Dermis microvascular lymphatic vessel endothelial cell (primary cell): Measurements from ENCODE around the gene PLCB2. TPM values are rescaled to one million over a fixed set of nuclear protein-coding genes. Genes with fewer than 3 reads are reported as not detected.
A peak's percentile ranks its signal among the peaks of the same experiment; 100 is the strongest.

Experiments used
- DNase-seq, 2 donors: peaks; one replicate each; pipeline versions ENCODE4 v3.0.0 to v3.0.0-alpha.2; 2010; ENCODE audit warnings: low read depth in 2 of 2
- total RNA-seq: library from RNA; depleted of rRNA; stranded (reverse); fragments of >200 nt; gene quantifications from 2 replicates; pipeline ENCODE4 v1.2.1, GENCODE V29; 2014

Gene PLCB2
- total RNA-seq, 1 donor from 2014 or later, result not detected

- DNase-seq, result no peak
Observed at GRCh38 chr15:40287968-40288367, 19.8 kb downstream of the PLCB2 start.

GRCh38 chr15:40287505-40287904 is 20.2 kb downstream of the PLCB2 start:
- no peak for DNase-seq

- no peak for DNase-seq
Observed at GRCh38 chr15:40286794-40287193, 20.9 kb downstream of the PLCB2 start.

GRCh38 chr15:40286061-40286532 is 21.6 kb downstream of the PLCB2 start:
- no peak for DNase-seq

GRCh38 chr15:40285554-40286011 is 22.2 kb downstream of the PLCB2 start:
- DNase-seq, result no peak

GRCh38 chr15:40285151-40285550 is 22.6 kb downstream of the PLCB2 start:
- no peak for DNase-seq

- DNase-seq, result no peak
Observed at GRCh38 chr15:40283615-40284300, 24.0 kb downstream of the PLCB2 start.

- DNase-seq, result no peak
Observed at GRCh38 chr15:40282869-40283614, 24.7 kb downstream of the PLCB2 start, which contains the start of gene ANKRD63. Gene ANKRD63 (minus strand): TSS chr15:40283064. CDS start chr15:40282586, 478 bp downstream.

GRCh38 chr15:40282147-40282868 is 25.4 kb downstream of the PLCB2 start:
- DNase-seq, result peak in 1 of 2 donors; percentile 43

GRCh38 chr15:40281801-40282146 is 26.0 kb downstream of the PLCB2 start:
- no peak for DNase-seq

GRCh38 chr15:40281057-40281800 is 26.5 kb downstream of the PLCB2 start:
- no peak for DNase-seq

- DNase-seq, result no peak
Observed at GRCh38 chr15:40280260-40281056, 27.3 kb downstream of the PLCB2 start.

GRCh38 chr15:40279437-40280141 is 28.1 kb downstream of the PLCB2 start:
- DNase-seq, result peak; percentile 22 to 50

- no peak for DNase-seq
Observed at GRCh38 chr15:40278026-40278425, 29.7 kb downstream of the PLCB2 start.

GRCh38 chr15:40277471-40277870 is 30.3 kb downstream of the PLCB2 start:
- DNase-seq, result no peak

- no peak for DNase-seq
Observed at GRCh38 chr15:40276927-40277326, 30.8 kb downstream of the PLCB2 start.

- DNase-seq, result no peak
Observed at GRCh38 chr15:40275954-40276353, 31.8 kb downstream of the PLCB2 start.

- no peak for DNase-seq
Observed at GRCh38 chr15:40275523-40275922, 32.2 kb downstream of the PLCB2 start.

GRCh38 chr15:40274350-40275274 is 33.1 kb downstream of the PLCB2 start:
- DNase-seq, result peak; percentile 65 to 83
